HG03442 (cell line): ENCODE measurements around the gene TUBA1A.
"Not testable (repeated sequence)": the region's sequence is repeated elsewhere in the genome, so short reads cannot be mapped to it uniquely, and the experiment has no call there.

Experiments used
- ATAC-seq: cut with Tn5 transposase; IDR thresholded peaks from one replicate; pipeline ENCODE4 v1.9.1; 2021; ENCODE audit warnings: mild to moderate bottlenecking, moderate library complexity; ENCODE audit not compliant: unreplicated experiment

Gene TUBA1A

GRCh38 chr12:49160399-49160798 lies 28.5 kb downstream of the TUBA1A start:
- ATAC-seq, result no peak

- no peak for ATAC-seq
These were observed 34.7 kb downstream of the TUBA1A start for GRCh38 chr12:49154221-49154620.

DNA sequence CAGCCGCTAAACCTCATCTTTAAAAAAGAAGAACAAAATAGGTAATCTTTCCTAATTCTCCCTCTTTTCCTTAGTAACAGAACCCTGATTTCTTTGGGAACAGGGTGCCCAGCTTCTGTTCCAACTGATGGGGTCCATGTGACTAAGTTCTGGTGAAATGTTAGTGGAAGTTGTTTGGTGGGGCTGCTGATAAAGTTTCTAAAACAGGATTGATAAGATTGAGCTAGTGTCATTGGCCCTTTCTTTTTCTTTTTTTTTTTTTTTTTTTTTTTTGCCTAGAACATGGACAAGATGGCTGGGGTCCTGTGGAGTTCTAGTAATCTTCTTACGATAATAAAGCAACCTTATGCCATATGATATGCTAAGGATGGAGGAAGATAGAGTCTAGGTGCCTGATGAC lies 41.5 kb downstream of the TUBA1A start:
- no peak for ATAC-seq

GRCh38 chr12:49146406-49146805 lies 42.5 kb downstream of the TUBA1A start:
- no peak for ATAC-seq

DNA sequence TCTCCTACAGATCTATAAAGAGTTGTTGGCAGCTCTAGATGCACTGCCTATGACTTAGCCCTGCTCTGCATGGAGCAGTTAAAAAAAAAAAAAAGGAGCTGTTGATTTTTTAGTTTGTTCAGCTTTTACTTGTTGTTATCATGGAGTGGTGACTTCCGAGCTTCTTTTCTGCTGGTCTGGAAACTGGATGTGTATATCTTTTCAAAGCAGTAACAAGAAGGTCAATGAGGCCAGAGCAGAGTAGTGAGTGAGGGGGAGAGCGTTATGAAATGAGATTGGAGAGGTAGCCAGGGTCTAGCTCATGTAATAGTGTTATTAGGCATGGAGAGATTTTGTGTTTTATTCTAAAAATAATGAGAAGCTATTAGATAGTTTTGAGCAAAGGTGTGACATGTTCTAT lies 44.5 kb downstream of the TUBA1A start:
- ATAC-seq, result no peak

DNA sequence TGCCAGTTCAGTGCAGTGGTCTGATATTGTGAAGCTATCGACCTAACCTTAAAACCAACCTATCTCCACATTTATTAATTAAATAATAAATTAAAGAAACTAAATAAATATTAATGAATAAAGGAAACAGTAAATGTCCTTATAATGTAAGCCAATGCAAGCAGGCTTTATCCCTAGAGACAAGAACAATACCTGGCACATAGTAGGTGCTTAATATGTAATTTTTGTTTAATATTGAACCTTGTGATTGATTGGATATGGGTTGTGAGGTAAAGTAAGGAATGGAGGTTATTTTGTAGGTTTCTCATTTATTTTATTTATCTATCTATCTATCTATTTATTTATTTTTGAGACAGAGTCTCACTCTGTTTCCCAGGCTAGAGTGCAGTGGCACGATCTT lies 49.9 kb downstream of the TUBA1A start:
- no peak for ATAC-seq

DNA sequence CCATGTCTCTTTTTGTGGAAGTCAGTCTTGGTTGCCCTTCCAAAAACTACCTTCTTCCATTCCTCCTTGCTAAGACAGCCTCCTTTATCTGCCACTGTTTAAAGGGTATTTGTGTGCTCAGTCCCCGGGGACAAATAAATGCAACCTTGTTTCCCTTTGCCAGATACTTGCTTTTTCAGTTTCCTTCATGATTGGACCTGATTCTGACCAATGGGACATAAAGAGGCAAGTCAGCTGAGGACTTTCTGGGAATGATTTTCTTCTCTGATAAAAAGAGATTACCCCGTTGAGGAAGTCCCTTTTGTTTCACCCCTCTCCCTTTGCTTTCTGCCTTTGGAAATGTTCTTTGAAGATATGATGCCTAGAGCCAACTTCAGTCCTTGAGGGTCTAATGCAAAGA lies 50.3 kb downstream of the TUBA1A start:
- no peak for ATAC-seq

GRCh38 chr12:49137476-49137875 lies 51.4 kb downstream of the TUBA1A start:
- no peak for ATAC-seq

DNA sequence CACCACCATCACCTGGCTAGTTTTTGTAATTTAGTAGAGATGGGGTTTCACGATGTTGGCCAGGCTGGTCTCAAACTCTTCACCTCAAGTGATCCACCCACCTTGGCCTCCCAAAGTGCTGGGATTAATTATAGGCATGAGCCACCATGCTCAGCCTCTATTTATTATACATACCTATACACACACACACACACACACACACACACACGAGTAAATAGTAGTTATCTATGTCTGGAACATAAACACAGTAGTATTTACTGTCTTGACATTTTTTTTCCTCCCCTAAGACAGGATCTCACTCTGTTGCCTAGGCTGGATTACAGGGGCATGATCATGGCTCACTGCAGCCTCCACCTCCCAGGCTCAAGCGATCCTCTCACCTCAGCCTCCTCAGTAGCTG lies 51.9 kb downstream of the TUBA1A start:
- ATAC-seq, result not testable (repeated sequence)
